ACC112 (cell line): Measurements from ENCODE around the gene DOC2A.
A peak's percentile ranks its signal among the peaks of the same experiment; 100 is the strongest.

Experiments
- H2AFZ ChIP-seq: fragments of 200-600 bp; sonication (generic); one replicate; pipeline ENCODE4 v1.6.0; 2017; ENCODE audit warnings: antibody characterized with exemption, low read length; ENCODE audit not compliant: unreplicated experiment
- H3K27ac ChIP-seq: fragments of 200-600 bp; sonication (generic); 2 replicates; pipeline ENCODE4 v1.5.1; 2014; ENCODE audit warnings: low read depth, mild to moderate bottlenecking, antibody characterized with exemption, low read length, moderate library complexity
- H3K27me3 ChIP-seq: fragments of 200-600 bp; sonication (generic); 2 replicates; pipeline ENCODE4 v1.6.1; 2014; ENCODE audit warnings: mild to moderate bottlenecking, antibody characterized with exemption, low read length, moderate library complexity, mixed read lengths; ENCODE audit not compliant: insufficient read depth
- H3K36me3 ChIP-seq: fragments of 200-600 bp; sonication (generic); 2 replicates; pipeline ENCODE4 v1.6.1; 2016; ENCODE audit warnings: mild to moderate bottlenecking, antibody characterized with exemption, low read length, moderate library complexity, mixed read lengths; ENCODE audit not compliant: insufficient read depth
- H3K4me1 ChIP-seq: fragments of 200-600 bp; sonication (generic); one replicate; pipeline ENCODE4 v1.6.1; 2016; ENCODE audit warnings: low read length, mixed read lengths; ENCODE audit not compliant: insufficient read depth, unreplicated experiment, control insufficient read depth
- H3K4me3 ChIP-seq: fragments of 200-600 bp; sonication (generic); 2 replicates; pipeline ENCODE4 v1.5.1; 2014; ENCODE audit warnings: mild to moderate bottlenecking, low read depth, low read length
- H3K79me2 ChIP-seq: fragments of 200-600 bp; sonication (generic); one replicate; pipeline ENCODE4 v1.6.0; 2016; ENCODE audit warnings: low read length; ENCODE audit not compliant: control insufficient read depth, unreplicated experiment, insufficient read depth

Gene DOC2A

DNA sequence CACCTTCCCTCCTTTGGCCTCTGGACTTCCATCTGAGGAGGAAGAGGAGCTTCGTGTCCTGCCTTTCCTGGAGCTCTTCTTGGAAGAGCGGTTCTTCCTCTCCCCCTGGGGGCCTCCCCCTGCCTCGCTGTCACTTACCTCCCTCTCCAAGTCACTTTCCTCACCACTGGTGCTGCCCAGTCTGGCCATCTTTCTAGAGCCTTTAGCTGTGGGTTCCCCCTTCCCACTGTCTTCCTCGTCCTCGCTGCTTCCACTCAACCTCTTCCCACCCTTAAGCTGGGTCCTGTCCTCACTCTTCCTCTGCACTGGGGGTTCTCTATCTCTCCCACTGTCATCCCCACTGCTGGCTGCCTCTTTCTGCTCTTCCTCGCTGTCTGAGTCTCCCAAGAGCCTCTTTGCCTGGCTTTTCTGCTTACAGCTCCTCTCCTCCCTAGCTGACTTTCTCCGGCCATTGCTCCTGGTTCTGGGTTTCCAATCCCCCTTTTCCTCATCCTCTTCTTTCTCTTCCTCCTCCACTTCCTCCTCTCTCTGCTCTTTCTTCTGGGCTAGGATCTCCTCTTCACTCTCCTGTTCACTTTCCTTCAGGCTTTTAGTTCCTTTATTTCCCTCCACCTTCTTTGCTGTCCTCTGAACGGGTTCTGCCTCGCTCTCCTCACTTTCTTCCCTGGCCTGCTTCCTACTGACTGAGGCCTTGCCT lies 16.8 kb downstream of the DOC2A start:
- Histone ChIP-seq H3K4me3 (peak overlapping the region; percentile 92), H3K79me2 (peaks cover 5% of the 10 kb centered on the region), H2AFZ (no peak overlapping the region), H3K36me3 (0 out of 2 replicates have a peak, but pooled peaks cover 4% of the 10 kb centered on the region), H3K27me3 (no peaks in the 10 kb centered on the region), H3K4me1 (peaks cover 18% of the 10 kb centered on the region), H3K27ac (peak overlapping the region; percentile 81)

DNA sequence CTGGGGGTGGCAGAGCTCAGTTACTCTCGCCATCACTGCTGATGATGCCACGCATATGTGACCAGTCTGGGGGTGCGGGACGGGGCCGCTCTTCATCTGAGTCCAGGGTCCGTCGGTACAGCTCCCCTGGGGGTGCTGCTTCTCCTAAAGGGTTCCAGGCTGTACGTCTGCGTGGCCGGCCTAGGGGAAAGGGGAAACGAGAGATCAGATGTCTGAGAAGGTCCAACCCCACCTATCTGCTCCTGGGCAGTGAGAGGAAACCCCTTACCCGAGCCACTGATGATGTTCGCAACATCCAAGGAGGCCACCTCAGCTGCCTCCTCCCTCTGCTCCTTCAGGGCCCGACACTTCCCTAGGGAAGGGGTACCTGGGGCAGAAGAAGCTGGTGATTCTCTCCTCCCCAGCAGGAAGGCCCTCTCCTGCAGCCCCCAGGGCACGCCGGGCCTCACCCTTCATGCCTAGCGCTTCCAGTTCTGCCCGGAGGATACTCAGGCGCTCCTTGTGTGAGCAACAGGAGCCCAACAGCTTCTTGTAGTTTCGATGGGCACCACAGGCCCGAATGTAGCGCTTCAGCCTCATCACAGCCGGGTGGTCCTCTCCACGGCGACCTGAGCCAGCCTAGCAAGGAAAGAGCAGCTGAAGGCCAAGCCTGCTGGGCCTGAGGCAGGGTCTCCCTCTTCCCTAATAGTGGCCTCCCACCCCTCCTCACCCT lies 17.5 kb downstream of the DOC2A start:
- Histone ChIP-seq H3K27me3 (no peaks in the 10 kb centered on the region), H3K79me2 (peaks cover 5% of the 10 kb centered on the region), H3K4me1 (peaks cover 18% of the 10 kb centered on the region), H2AFZ (no peak overlapping the region), H3K36me3 (peaks cover 4% of the 10 kb centered on the region; the same call in 1 of the 2 replicates), H3K4me3 (no peak overlapping the region), H3K27ac (no peak overlapping the region)

DNA sequence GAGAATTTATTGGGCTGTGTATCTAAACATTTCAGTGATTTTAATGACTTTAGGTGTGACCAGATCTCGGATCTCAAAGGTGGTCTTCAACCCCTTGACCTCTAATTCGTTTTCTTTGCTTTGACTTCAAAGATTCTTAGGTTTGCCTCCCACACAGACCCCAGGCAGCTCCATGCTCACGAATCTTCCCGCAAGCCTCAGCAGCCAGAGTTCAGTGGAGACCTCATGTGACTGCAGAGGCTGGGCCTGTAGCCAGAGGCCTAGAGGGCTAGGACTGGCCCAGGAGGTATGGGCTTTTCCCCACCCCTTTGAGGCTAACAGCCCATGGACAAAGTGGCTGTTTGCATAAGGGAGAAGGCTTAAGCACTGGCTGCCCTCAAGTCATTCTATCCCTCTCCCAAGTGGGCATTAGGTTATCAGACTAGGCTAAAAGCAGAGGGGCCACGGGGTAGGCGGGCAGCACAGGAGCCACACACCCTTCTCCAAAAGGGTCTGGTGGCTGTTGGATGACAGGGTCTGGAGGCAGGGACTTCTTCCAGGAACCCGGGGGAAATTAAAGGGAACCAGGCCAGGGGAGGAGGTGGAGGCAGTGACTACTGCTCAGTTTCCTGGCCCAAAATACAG lies 18.4 kb downstream of the DOC2A start:
- H3K36me3 ChIP-seq: peaks cover 4% of the 10 kb centered on the region; the same call in 1 of the 2 replicates

DNA sequence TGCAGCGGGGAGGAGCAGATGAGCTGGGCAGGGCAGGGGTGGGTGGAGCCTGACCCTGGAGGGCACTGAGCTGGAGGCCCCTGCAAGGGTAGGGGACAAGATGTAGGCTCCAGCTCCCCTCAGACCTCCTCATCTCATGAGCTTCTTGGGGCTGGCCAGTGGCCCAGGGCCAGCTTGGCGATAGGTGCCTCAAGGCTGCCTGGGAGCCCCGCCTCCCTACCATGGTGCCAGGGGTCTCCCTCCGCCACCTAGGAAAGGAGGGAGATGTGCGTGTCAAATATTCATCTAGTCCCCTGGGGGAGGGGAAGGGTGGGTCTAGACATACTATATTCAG lies 19.3 kb downstream of the DOC2A start:
- no peak overlapping the region for H3K4me3 ChIP-seq
- H3K27ac ChIP-seq: no peak overlapping the region
- H3K79me2 ChIP-seq: no peaks in the 10 kb centered on the region
- H3K27me3 ChIP-seq: no peaks in the 10 kb centered on the region
- H3K4me1 ChIP-seq: peaks cover 13% of the 10 kb centered on the region
- peaks cover 4% of the 10 kb centered on the region; the same call in 1 of the 2 replicates for H3K36me3 ChIP-seq
- H2AFZ ChIP-seq: no peak overlapping the region

More for the DNA sequence above, 18.4 kb downstream of the DOC2A start:
- Histone ChIP-seq H3K79me2 (peaks cover 5% of the 10 kb centered on the region), H2AFZ (no peak overlapping the region), H3K27ac (no peak overlapping the region), H3K4me3 (no peak overlapping the region), H3K27me3 (no peaks in the 10 kb centered on the region), H3K4me1 (peaks cover 18% of the 10 kb centered on the region)

DNA sequence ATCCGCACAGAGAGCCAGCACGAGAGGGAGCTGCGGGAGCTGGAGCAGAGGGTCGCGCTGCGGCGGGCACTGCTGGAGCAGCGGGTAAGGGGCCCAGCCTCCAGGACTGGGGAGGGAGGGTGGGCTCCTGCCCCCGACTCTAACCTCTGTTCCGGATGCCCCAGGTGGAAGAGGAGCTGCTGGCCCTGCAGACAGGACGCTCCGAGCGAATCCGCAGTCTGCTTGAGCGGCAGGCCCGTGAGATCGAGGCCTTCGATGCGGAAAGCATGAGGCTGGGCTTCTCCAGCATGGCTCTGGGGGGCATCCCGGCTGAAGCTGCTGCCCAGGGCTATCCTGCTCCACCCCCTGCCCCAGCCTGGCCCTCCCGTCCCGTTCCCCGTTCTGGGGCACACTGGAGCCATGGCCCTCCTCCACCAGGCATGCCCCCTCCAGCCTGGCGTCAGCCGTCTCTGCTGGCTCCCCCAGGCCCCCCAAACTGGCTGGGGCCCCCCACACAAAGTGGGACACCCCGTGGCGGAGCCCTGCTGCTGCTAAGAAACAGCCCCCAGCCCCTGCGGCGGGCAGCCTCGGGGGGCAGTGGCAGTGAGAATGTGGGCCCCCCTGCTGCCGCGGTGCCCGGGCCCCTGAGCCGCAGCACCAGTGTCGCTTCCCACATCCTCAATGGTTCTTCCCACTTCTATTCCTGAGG lies 19.8 kb downstream of the DOC2A start:
- Histone ChIP-seq H3K27me3 (no peaks in the 10 kb centered on the region), H2AFZ (no peak overlapping the region), H3K36me3 (peaks cover 4% of the 10 kb centered on the region; the same call in 1 of the 2 replicates), H3K79me2 (no peaks in the 10 kb centered on the region), H3K4me3 (no peak overlapping the region), H3K27ac (no peak overlapping the region), H3K4me1 (peaks cover 13% of the 10 kb centered on the region)

DNA sequence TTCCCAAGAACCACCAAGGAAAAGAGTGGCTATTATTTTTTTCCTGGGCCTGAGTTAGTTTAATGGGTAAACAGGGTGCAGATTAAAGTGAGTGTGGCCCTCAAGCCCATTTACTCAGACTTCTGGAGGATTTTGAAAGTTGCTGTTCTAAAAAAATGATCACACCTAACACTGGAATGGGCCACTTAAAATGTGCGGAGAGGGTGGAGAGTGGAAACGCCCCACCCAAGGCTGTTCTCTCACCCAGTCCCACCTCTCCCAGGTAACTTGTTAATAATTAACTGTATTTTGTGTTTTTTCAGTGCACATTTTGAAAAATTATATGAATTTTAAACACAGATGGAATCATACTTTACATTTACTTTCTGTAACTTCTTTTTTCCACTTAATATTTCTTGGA lies 20.8 kb downstream of the DOC2A start:
- H3K36me3 ChIP-seq: peaks cover 4% of the 10 kb centered on the region; the same call in 1 of the 2 replicates

DNA sequence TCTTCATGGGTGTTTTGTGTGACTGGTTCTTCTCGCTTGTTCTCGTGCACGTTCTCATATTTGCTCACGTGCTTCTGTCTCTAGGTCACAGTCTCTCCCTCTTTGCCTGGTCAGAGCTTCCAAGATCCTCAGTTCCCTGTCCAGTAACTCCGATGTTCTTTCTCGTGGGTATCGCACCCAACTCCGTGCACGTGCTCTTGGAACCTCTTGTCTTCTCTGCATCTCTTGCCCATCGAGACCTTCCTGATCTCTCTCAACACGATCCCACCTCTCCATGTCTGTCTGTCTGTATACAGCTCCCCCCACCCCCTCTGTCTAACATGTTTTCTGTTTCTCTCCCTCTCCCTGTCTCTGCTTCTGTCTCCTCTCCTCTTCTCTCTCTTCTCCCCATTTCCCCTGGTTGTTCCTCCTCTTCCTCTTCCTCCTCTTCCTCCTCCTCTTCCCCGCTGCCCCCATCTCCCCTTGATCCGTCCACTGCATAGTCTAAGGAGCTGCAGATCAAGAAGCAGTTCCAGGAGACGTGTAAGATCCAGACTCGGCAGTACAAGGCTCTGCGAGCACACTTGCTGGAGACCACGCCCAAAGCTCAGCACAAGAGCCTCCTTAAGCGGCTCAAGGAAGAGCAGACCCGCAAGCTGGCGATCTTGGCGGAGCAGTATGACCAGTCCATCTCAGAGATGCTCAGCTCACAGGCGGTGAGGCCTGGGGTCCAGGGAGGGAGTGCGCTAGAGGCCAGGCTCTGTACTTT lies 21.5 kb downstream of the DOC2A start:
- H3K27ac ChIP-seq: no peak overlapping the region
- H3K36me3 ChIP-seq: peaks cover 10% of the 10 kb centered on the region
- H3K4me1 ChIP-seq: peaks cover 6% of the 10 kb centered on the region
- no peaks in the 10 kb centered on the region for H3K27me3 ChIP-seq
- no peaks in the 10 kb centered on the region for H3K79me2 ChIP-seq
- no peak overlapping the region for H2AFZ ChIP-seq
- no peak overlapping the region for H3K4me3 ChIP-seq

More for the DNA sequence above, 20.8 kb downstream of the DOC2A start:
- Histone ChIP-seq H3K4me1 (peaks cover 13% of the 10 kb centered on the region), H3K79me2 (no peaks in the 10 kb centered on the region), H3K27ac (no peak overlapping the region), H3K4me3 (no peak overlapping the region), H3K27me3 (no peaks in the 10 kb centered on the region), H2AFZ (no peak overlapping the region)

DNA sequence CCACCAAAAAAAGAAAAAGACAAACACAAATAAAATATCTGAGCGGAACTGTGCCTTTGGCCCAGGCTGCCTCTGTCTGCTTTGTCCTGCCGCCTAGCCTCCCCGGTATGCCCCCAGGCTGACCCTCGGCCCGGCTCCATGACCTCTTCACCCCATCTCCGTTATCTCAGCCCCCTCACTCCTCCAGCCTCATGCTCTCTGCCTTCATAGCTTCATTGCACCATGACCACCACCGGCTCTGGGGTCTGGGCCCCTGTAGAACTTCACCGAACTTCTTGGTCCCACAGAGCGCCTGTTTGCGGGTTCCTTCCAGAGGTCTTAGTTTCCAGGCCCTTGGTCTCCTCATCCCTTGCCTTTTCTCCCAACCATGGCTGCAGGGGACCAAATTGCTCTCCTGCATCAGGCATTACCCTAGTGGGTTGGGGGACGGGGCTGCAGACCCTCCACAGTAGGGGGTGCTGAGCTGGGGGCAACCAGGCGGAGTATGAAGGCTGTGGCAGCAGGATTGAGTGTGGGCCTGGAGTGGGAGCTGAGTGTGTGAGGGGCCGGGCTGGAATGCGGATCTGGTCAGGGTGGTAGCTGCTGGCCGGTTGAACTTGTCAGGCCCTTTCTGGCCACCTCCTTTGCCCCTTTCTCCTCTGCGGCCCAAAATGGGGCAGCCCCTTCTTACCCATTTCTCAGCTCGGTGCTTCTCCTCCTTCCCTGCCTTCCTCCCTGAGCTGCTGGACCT lies 22.3 kb downstream of the DOC2A start:
- Histone ChIP-seq H3K4me1 (no peaks in the 10 kb centered on the region), H3K79me2 (no peaks in the 10 kb centered on the region), H2AFZ (no peak overlapping the region), H3K27me3 (no peaks in the 10 kb centered on the region), H3K27ac (no peak overlapping the region), H3K4me3 (no peak overlapping the region), H3K36me3 (peaks cover 16% of the 10 kb centered on the region)

DNA sequence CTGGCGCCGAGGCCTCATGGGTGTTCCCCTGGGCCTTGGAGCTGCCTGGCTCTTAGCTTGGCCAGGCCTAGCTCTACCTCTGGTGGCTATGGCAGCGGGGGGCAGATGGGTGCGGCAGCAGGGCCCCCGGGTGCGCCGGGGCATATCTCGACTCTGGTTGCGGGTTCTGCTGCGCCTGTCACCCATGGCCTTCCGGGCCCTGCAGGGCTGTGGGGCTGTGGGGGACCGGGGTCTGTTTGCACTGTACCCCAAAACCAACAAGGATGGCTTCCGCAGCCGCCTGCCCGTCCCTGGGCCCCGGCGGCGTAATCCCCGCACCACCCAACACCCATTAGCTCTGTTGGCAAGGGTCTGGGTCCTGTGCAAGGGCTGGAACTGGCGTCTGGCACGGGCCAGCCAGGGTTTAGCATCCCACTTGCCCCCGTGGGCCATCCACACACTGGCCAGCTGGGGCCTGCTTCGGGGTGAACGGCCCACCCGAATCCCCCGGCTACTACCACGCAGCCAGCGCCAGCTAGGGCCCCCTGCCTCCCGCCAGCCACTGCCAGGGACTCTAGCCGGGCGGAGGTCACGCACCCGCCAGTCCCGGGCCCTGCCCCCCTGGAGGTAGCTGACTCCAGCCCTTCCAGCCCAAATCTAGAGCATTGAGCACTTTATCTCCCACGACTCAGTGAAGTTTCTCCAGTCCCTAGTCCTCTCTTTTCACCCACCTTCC lies 23.3 kb downstream of the DOC2A start:
- Histone ChIP-seq H3K27me3 (no peaks in the 10 kb centered on the region), H2AFZ (no peak overlapping the region), H3K79me2 (no peaks in the 10 kb centered on the region), H3K27ac (no peak overlapping the region), H3K36me3 (peaks cover 22% of the 10 kb centered on the region), H3K4me3 (no peak overlapping the region), H3K4me1 (no peaks in the 10 kb centered on the region)
